A549 (cell line): Measurements from ENCODE around the gene SCAP. TPM values are rescaled to one million over a fixed set of nuclear protein-coding genes. Genes with fewer than 3 reads are reported as not detected.
A peak's percentile ranks its signal among the peaks of the same experiment; 100 is the strongest.
"Not testable (repeated sequence)": the region's sequence is repeated elsewhere in the genome, so short reads cannot be mapped to it uniquely, and the experiment has no call there.

Experiments used
- ATAC-seq, 2 experiments: fragments of 200-7000 bp in 1 of 2; fragments of >200 bp in 1 of 2; cut with Nextera tagmentation in 1 of 2; cut with Tn5 transposase in 1 of 2; 3 replicates each; pipeline versions ENCODE4 v1.8.0 to v1.9.1; 2018 to 2020; ENCODE audit warnings: mild to moderate bottlenecking in 1 of 2, moderate library complexity in 1 of 2
- CTCF ChIA-PET: fragments of 300-600 bp; sonication (Branson Sonifier 250); formaldehyde crosslinking; extraction: SDS; loops from one replicate; lab custom pipeline; 2021; ENCODE audit warnings: antibody characterized with exemption, inconsistent platforms; lab: Yijun Ruan, JAX
- POLR2A ChIA-PET: fragments of 350-600 bp; formaldehyde crosslinking; extraction: SDS; loops from one replicate; lab custom pipeline; 2021; ENCODE audit warnings: antibody characterized with exemption, inconsistent platforms; lab: Yijun Ruan, JAX
- DNase-seq, 2 experiments: peaks; one replicate each; pipeline versions ENCODE4 v3.0.0 to v3.0.0-alpha.2; 2011 to 2016; ENCODE audit warnings: low read depth in 1 of 2, low spot score in 1 of 2
- FAIRE-seq: peaks from 2 replicates; lab custom pipeline; 2011; peaks lifted over from hg19 to GRCh38; lab: Jason Lieb, UNC
- H3K27ac ChIP-seq, 2 experiments: fragments of >200 bp; sonication (Bioruptor Twin); formaldehyde crosslinking; 3 replicates each; pipeline ENCODE4 v1.5.1; 2016 to 2017
- H3K4me1 ChIP-seq: fragments of >200 bp; sonication (Bioruptor Twin); formaldehyde crosslinking; 3 replicates; pipeline ENCODE4 v1.6.1; 2016
- H3K4me2 ChIP-seq: fragments of >200 bp; sonication (Bioruptor Twin); formaldehyde crosslinking; 3 replicates; pipeline ENCODE4 v1.6.1; 2016
- H3K4me3 ChIP-seq: fragments of >200 bp; sonication (Bioruptor Twin); formaldehyde crosslinking; 3 replicates; pipeline ENCODE4 v1.5.1; 2016
- H3K9me3 ChIP-seq: fragments of >200 bp; sonication (Bioruptor Twin); formaldehyde crosslinking; 3 replicates; pipeline ENCODE4 v1.6.1; 2016
- CBX8 ChIP-seq: fragments of 200-600 bp; sonication (generic); IDR thresholded peaks from 2 replicates; pipeline ENCODE4 v1.6.1; 2016
- CEBPB ChIP-seq, 2 experiments: fragments of >200 bp in 1 of 2; sonication (Bioruptor Twin) in 1 of 2; formaldehyde crosslinking in 1 of 2; IDR thresholded peaks; 2 replicates each; pipeline ENCODE4 v1.6.1; 2012 to 2016
- CHD4 ChIP-seq: fragments of 200-600 bp; sonication (generic); IDR thresholded peaks from 2 replicates; pipeline ENCODE4 v1.6.1; 2016; ENCODE audit warnings: antibody characterized with exemption, mild to moderate bottlenecking, borderline replicate concordance
- CTCF ChIP-seq: fragments of >200 bp; sonication (Bioruptor Twin); formaldehyde crosslinking; IDR thresholded peaks from 3 replicates; pipeline ENCODE4 v1.5.1; 2016
- EP300 ChIP-seq, 2 experiments: fragments of >200 bp; sonication (Bioruptor Twin); formaldehyde crosslinking; IDR thresholded peaks; 2 replicates in 1 of 2; 3 replicates in 1 of 2; pipeline ENCODE4 v1.6.1; 2016 to 2017
- GATA3 ChIP-seq: IDR thresholded peaks from 2 replicates; pipeline ENCODE4 v1.6.1; 2012; ENCODE audit warnings: borderline replicate concordance
- HOXB5 ChIP-seq: fragments of 250-450 bp; sonication (Bioruptor Pico); IDR thresholded peaks from 2 replicates; pipeline ENCODE4 v1.5.0; 2020; ENCODE audit warnings: mild to moderate bottlenecking, moderate library complexity
- JUNB ChIP-seq: fragments of >200 bp; sonication (Bioruptor Twin); formaldehyde crosslinking; IDR thresholded peaks from 2 replicates; pipeline ENCODE4 v1.6.1; 2016
- KDM1A ChIP-seq: fragments of 200-600 bp; sonication (generic); IDR thresholded peaks from 2 replicates; pipeline ENCODE4 v1.6.1; 2016; ENCODE audit warnings: low read depth, mild to moderate bottlenecking
- PHF8 ChIP-seq: fragments of 200-600 bp; sonication (generic); IDR thresholded peaks from 2 replicates; pipeline ENCODE4 v1.6.1; 2016; ENCODE audit warnings: low read depth, mild to moderate bottlenecking, antibody characterized with exemption, moderate library complexity, borderline replicate concordance
- RFX5 ChIP-seq: fragments of 450-650 bp; IDR thresholded peaks from 2 replicates; pipeline ENCODE4 v1.7.1; 2014; ENCODE audit warnings: antibody characterized with exemption, mild to moderate bottlenecking, moderate library complexity
- TP53 ChIP-seq: fragments of 250-450 bp; sonication (Bioruptor Pico); IDR thresholded peaks from 2 replicates; pipeline ENCODE4 v1.5.0; 2021; ENCODE audit warnings: mild to moderate bottlenecking, moderate library complexity
- ZFP36 ChIP-seq: fragments of 450-650 bp; IDR thresholded peaks from 2 replicates; pipeline ENCODE4 v1.6.1; 2014; ENCODE audit warnings: borderline replicate concordance; ENCODE audit not compliant: partially characterized antibody
- ZNF302 ChIP-seq: fragments of 250-450 bp; sonication (Bioruptor Pico); IDR thresholded peaks from 2 replicates; pipeline ENCODE4 v1.9.0; 2021; ENCODE audit warnings: inconsistent platforms, mild to moderate bottlenecking, moderate library complexity
- ZSCAN20 ChIP-seq: fragments of 250-450 bp; sonication (Bioruptor Pico); IDR thresholded peaks from 2 replicates; pipeline ENCODE4 v1.8.0; 2022; ENCODE audit warnings: mild to moderate bottlenecking, moderate library complexity
- WGBS: methylation state at CpG from one replicate; pipeline ENCODE4 v1.1.6; 2017; ENCODE audit errors: missing lambda C conversion rate; 5-methylcytosine and 5-hydroxymethylcytosine counted together
- polyA plus RNA-seq, 4 experiments: library from polyadenylated mRNA; depleted of rRNA in 3 of 4; stranded (reverse); fragments of >200 nt; fragmentation: RNase III in 1 of 4; extraction: RNeasy Plus Mini Kit Qiagen cat#74134 plus additional on column Dnase treatment in 1 of 4; gene quantifications; 2 replicates in 3 of 4; 3 replicates in 1 of 4; pipeline ENCODE4 v1.2.3, GENCODE V29; 2011 to 2017
- TF ChIP-seq, protein P1 (sequence below): fragments of 200-600 bp; sonication (generic); IDR thresholded peaks from 2 replicates; pipeline ENCODE4 v1.6.1; 2016; ENCODE audit warnings: antibody characterized with exemption, mild to moderate bottlenecking, moderate library complexity
- TF ChIP-seq, protein P2 (sequence below): fragments of >200 bp; sonication (Bioruptor Twin); formaldehyde crosslinking; IDR thresholded peaks from 2 replicates; pipeline ENCODE4 v1.6.1; 2016
- TF ChIP-seq, protein P3 (sequence below): fragments of 150-350 bp; IDR thresholded peaks from 2 replicates; pipeline ENCODE4 v1.6.1; 2014; ENCODE audit warnings: low read depth, mild to moderate bottlenecking, low read length
- TF ChIP-seq, protein P4 (sequence below): fragments of 450-650 bp; IDR thresholded peaks from 2 replicates; pipeline ENCODE4 v1.6.1; 2014; ENCODE audit warnings: antibody characterized with exemption

The SCAP gene
- polyA plus RNA-seq, 2 of the 4 experiments (the other 2 are of a cell fraction), result 12.9 to 25.9 TPM

DNA sequence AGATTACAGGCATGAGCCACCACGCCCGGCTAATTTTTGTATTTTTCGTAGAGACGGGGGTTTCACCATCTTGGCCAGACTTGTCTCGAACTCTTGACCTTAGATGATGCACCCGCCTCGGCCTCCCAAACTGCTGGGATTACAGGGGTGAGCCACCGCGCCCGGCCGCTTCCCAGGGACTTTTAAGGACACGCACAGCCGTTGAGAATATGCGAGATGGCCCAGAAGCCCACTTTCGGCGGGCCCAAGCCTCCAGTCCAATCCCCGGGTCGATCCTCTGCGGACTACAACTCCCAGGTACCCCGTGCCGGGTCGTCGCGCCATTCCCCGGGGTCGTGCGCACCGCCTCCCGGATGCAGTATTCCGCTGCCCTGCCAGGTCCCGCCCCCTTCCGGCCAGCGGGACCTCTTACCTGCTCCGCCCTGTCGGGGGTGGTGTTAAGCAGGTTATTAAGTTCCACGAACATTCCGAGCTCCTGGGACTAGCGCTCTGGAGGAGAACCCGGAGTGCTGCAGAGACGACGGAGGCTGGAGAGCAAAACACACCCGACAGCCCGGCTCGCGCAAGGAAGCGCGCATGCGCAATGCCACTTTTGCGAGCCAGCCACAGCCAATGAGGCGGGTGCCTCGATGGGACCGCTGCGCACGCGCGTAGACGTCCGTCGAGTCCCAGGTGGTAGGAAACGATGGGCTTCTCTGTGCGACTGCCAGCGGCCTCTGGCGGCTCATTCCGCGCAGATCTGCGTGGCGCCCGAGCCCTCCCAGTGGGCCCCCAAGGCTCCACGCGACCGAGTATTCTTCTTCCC, 37.6 kb upstream of the SCAP start, which contains the start of gene ELP6 (continued):
- TF ChIP-seq, protein P1, sequence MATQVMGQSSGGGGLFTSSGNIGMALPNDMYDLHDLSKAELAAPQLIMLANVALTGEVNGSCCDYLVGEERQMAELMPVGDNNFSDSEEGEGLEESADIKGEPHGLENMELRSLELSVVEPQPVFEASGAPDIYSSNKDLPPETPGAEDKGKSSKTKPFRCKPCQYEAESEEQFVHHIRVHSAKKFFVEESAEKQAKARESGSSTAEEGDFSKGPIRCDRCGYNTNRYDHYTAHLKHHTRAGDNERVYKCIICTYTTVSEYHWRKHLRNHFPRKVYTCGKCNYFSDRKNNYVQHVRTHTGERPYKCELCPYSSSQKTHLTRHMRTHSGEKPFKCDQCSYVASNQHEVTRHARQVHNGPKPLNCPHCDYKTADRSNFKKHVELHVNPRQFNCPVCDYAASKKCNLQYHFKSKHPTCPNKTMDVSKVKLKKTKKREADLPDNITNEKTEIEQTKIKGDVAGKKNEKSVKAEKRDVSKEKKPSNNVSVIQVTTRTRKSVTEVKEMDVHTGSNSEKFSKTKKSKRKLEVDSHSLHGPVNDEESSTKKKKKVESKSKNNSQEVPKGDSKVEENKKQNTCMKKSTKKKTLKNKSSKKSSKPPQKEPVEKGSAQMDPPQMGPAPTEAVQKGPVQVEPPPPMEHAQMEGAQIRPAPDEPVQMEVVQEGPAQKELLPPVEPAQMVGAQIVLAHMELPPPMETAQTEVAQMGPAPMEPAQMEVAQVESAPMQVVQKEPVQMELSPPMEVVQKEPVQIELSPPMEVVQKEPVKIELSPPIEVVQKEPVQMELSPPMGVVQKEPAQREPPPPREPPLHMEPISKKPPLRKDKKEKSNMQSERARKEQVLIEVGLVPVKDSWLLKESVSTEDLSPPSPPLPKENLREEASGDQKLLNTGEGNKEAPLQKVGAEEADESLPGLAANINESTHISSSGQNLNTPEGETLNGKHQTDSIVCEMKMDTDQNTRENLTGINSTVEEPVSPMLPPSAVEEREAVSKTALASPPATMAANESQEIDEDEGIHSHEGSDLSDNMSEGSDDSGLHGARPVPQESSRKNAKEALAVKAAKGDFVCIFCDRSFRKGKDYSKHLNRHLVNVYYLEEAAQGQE, result no peak
- peak; percentile 53 for TF ChIP-seq PHF8
- TF ChIP-seq CEBPB (IDR thresholded peaks at IDR 0.05), result no peak

GRCh38 chr3:47512416-47513124, 36.8 kb upstream of the SCAP start:
- no peak for DNase-seq
- ChIA-PET POLR2A (no interaction called here), CTCF (interaction anchor here (0.6 to 1.4 kb wide), 6 partner anchors 9 to 816 kb away, joined by 3 to 4 read pairs (median 3); no protein-coding TSS in a partner anchor)
- TF ChIP-seq, protein P2, sequence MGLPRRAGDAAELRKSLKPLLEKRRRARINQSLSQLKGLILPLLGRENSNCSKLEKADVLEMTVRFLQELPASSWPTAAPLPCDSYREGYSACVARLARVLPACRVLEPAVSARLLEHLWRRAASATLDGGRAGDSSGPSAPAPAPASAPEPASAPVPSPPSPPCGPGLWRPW, result no peak
- TF ChIP-seq KDM1A (no peak), HOXB5 (CRISPR knock-in tag) (no peak), RFX5 (no peak)
- FAIRE-seq, result no peak
- 31% methylated on average over 26 of the region's 36 CpGs for WGBS
- no peaks in the 10 kb centered on the region for H3K9me3 ChIP-seq
- H3K4me2 ChIP-seq, result peak overlapping the region; percentile 98
- H3K4me1 ChIP-seq, result peaks cover 8% of the 10 kb centered on the region; the same call in 2 of the 3 replicates
- peak overlapping the region; percentile 66 for H3K4me3 ChIP-seq
- peak overlapping the region; percentile 98 for H3K27ac ChIP-seq
- peak; percentile 27 to 51; a peak in 4 of 6 replicates for ATAC-seq

GRCh38 chr3:47505267-47505666, 29.5 kb upstream of the SCAP start:
- FAIRE-seq, result not testable (repeated sequence)
- TF ChIP-seq CEBPB (IDR thresholded peaks at IDR 0.05), result 0 out of 4 replicates have a peak, but pooled peaks of 1 of the 2 experiments have one; percentile 34

GRCh38 chr3:47504113-47504512, 28.4 kb upstream of the SCAP start:
- H3K27ac ChIP-seq, result no peak overlapping the region
- no peaks in the 10 kb centered on the region for H3K9me3 ChIP-seq
- ATAC-seq, result no peak
- CTCF ChIA-PET, result interaction anchor here (1.2 to 1.4 kb wide), 2 partner anchors 8 to 21 kb away, joined by 3 read pairs; no protein-coding TSS in a partner anchor
- TF ChIP-seq CHD4 (no peak), CTCF (no peak), EP300 (IDR thresholded peaks at IDR 0.05) (no peak), GATA3 (no peak), JUNB (no peak), ZSCAN20 (CRISPR knock-in tag) (no peak), ZNF302 (CRISPR knock-in tag) (no peak), ZFP36 (no peak), CBX8 (no peak), TP53 (CRISPR knock-in tag) (no peak), CEBPB (IDR thresholded peaks at IDR 0.05) (no peak)
- TF ChIP-seq, protein P3, sequence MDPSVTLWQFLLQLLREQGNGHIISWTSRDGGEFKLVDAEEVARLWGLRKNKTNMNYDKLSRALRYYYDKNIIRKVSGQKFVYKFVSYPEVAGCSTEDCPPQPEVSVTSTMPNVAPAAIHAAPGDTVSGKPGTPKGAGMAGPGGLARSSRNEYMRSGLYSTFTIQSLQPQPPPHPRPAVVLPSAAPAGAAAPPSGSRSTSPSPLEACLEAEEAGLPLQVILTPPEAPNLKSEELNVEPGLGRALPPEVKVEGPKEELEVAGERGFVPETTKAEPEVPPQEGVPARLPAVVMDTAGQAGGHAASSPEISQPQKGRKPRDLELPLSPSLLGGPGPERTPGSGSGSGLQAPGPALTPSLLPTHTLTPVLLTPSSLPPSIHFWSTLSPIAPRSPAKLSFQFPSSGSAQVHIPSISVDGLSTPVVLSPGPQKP, result no peak
- TF ChIP-seq, protein P4, sequence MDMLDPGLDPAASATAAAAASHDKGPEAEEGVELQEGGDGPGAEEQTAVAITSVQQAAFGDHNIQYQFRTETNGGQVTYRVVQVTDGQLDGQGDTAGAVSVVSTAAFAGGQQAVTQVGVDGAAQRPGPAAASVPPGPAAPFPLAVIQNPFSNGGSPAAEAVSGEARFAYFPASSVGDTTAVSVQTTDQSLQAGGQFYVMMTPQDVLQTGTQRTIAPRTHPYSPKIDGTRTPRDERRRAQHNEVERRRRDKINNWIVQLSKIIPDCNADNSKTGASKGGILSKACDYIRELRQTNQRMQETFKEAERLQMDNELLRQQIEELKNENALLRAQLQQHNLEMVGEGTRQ, result no peak
- no peak for DNase-seq
- no peak for FAIRE-seq
- POLR2A ChIA-PET, result no interaction called here
- 87% methylated on average over 4 of the region's 7 CpGs for WGBS
- H3K4me3 ChIP-seq, result no peak overlapping the region
- no peaks in the 10 kb centered on the region for H3K4me1 ChIP-seq
- H3K4me2 ChIP-seq, result no peak overlapping the region

More at GRCh38 chr3:47505267-47505666, 29.5 kb upstream of the SCAP start:
- ATAC-seq, H3K4me2 ChIP-seq, H3K9me3 ChIP-seq, H3K4me1 ChIP-seq, H3K27ac ChIP-seq, H3K4me3 ChIP-seq, POLR2A ChIA-PET, DNase-seq: not testable (repeated sequence)
- WGBS, result 96% methylated on average over 6 of the region's 6 CpGs
- CTCF ChIA-PET, result interaction anchor here (1.2 kb wide), 1 partner anchor 22 kb away, joined by 3 read pairs; no protein-coding TSS in a partner anchor
